Inflammatory macrophage treated with lipopolysaccharide for 4 hours (primary cell): ENCODE measurements around the gene LMF1.

Experiments
- DNase-seq: peaks from one replicate; pipeline ENCODE4 v3.0.0-alpha.2; 2020

LMF1 gene

DNA sequence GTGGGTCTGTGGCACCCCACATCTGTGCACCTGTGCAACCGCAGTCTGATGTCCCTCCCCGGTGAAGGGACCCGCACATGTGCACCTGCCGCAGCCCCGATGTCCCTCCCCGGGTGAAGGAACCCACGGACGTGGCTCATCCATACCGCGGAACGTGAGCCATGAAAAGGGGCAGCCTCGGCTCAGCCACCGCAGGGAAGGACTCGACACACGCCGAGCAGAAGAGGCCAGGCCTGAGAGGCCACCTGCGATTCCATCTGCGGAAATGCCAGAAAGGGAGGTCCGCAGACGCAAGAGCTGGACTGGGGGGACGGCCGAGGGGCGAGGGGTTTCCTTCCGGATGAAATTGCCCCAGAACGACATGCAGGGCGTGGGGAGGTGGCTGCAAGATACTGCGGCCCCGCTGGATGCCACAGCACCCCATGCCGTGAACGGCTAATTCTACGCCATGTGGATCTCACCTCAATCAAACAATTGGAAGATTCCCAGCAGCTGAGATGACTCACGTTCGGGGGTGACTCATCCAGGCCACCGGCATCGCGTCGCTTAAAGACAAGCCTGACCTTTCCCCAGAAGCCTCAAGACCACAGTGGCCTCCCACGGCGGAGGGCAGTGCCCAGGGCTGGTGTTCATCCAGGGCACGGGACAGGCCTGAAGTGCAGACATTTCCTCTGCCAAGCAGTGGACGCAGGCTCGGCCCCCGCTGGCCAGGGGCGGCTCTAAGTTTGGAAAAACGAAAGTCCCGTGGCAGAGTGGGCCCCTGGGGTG is 31.8 kb upstream of the LMF1 start:
- peak; percentile 18 for DNase-seq

DNA sequence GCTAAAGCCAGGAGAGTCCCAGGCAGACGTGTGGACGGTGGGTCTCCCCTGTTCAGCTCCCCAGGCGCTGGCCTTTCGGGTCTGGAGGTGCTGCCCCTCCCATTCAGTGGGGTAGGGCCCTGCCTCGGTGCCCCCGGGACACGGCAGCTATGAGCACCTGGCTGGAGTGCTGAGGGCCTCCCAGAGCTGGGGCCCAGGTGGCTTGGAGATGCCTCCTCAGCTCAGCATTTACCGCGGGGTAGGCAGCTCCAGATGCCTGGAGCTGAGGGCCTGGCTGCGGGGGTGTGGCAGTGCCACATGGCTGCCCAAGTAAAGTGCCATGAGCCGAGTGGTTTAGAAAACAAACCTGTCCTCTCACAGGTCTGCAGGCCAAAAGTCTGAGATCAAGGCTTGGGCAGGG is 30.3 kb upstream of the LMF1 start:
- no peak for DNase-seq

DNA sequence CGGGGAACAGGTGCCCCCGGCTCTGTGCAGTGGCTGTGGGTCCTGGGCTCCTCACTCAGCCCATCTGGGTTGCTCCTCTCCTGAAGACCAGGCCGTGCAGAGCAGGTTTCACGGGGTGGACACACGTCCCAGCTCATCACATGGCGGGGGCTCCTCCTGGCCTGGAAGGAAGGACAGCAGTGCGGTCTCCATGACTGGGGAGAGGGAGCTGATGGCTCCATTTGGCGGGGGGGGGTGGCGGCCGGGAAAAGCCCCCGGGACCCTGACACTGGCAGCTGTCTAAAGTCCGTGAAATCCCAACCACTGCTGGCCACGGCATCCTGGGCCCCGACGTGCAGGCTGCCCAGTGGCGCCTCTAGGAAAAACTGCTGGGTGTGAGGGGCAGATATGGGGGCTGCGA is 29.8 kb upstream of the LMF1 start:
- DNase-seq, result no peak

DNA sequence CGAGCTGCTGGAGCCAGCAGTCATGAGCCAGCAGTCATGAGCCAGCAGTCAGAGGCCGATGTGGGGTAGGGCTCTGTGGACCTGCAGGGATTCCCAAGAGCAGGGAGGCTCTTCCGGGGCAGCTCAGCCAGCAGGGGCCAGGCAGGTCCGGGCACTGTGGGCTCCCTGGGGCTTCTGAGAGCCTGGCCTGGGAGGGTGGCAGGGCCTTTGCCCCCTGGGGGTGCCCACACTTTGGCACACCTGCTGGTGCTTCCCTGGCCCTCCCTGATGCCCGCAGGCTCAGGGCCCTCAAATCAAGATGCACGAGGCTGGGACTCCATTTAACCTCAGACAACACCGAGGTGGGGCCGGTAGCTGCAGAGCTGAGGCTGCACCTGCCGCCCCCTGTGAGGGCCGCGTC is 28.9 kb upstream of the LMF1 start:
- DNase-seq, result no peak

DNA sequence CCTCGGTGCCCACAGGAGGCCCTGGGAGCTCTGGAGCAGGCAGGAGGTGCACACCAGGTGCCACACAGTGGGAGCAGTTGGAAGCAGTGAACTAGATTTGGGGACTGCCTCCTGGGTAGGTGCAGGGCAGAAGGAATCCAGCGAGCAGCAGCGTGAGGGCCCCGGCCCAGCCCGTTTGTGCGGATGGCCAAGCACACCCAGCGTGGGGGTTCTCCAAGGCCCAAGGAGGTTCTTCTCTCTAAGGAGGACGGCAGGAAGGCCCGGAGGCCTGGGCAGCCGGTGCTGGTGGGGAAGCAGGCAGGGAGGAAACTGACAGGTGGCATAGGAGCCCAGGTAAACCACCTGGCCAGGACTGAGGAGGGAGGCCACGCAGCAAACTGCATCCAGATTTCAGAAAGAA is 27.8 kb upstream of the LMF1 start:
- DNase-seq, result no peak

DNA sequence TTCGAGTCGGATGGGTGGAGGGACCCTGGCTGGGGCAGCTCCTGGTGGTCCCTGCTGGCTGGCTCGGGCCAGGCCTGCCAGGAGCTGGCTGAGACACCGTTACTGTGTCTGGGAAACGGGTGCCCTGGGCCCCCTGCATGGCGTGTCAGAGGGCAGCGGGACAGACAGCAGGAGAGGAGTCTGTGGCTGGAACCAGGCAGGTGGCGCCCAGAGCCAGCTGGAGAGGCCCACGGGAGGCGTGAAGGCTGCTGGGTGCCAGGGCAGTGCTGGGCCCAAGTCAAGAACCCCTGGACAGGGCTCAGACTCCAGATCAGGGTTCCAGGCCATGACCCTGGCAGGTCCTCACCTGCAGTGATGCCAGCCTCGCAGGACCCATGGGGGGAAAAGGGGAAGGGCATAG is 27.4 kb upstream of the LMF1 start:
- DNase-seq, result no peak

DNA sequence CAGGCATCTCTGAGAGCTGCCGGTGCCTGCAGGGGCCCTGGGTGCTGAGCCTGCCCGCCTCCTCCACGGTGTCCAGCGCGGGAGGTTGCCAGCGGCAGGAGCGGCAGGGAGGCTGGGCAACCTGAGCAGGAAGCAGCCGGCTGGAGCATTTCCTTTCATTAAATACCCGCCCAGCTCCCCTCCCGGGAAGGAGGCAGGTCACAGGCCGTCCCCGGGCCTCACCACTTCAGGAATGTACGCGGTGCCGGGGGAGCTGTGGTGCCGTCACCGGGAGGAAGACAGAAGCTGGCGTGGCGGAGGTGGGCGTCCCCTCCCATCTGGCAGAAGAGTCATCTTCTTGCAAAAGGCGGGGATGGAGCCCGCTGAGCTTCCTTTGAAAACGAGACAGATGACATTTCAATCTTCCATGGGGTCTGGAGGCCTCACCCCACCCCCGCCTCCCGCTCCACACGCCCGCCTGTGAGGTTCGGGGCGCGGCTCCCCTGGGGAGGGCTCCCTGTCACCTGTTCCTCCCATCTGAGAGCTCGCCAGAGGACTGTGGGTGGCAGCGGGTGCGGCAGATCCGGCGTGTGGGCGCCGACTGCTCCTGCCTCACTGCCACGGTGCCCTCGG is 26.8 kb upstream of the LMF1 start:
- DNase-seq, result peak; percentile 40

DNA sequence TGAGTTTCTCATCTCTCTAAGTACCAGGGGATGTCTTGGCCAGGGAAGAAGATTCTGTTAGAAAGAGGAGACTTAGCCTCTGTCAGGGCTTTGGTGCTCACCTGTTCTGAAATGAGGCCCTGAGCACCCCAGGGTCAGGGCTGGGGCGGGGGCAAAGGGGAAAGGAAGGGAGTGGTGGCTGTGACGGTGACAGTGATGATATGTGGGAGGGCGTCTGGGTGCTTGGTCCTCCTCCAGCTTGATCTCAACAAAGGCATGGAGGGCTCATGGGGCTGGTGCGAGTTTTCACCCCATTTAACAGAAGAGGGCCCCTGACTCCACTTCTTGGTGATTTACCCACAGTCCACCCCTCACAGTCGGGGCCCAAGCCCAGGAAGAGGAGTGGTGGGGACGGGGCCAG is 25.9 kb upstream of the LMF1 start:
- no peak for DNase-seq

DNA sequence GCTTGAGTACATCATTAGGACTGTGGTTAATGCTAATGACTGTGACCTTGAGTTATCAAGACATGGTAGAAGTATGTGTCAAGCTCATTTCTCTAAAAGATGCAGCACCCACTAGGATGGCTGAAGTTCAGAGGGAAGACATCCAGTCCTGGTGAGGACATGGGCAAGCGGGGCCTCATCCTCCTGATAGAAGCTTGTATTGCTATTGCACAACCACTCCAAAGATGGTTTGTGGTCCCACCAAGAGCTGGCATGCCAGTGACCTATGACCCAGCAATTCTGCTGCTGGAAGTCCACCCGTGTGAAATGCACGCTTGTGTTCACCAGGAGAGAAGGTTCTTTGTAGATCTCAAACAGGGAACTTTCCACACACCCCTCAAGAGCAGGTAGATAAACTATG is 25.0 kb upstream of the LMF1 start:
- DNase-seq, result no peak

DNA sequence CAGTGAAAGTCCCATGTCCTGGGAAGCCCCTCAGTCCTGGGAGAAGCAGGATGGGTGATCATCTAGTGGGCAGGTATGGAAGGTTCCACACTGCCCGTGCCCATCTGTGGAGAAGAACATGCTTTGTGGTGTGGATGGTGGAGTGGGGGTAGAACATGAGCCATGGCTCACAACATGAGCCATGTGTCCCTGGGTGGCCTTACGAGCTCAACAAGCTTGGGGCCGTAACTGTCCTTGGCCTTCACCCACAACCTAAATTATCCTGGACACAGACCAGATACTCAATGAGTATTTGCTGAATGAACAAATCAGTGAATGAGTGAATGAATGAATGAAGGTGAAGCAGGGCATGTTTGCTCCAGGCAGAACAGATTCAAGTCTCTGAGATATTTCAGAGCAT is 24.3 kb upstream of the LMF1 start:
- DNase-seq, result no peak

DNA sequence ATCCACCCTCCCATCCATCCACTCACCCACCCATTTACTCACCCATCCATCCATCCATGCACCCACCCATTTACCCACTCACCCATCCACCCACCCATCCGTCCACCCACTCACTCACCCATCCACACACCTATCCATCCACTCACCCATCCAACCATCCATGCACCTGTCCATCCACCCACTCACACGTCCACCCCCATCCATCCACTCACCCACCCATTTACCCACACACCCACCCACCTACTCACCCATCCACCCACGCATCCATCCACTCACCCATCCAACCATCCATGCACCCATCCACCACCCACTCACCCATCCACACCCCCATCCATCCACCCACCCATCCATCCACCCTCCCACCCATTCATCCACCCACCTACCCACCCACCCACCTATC is 22.9 kb upstream of the LMF1 start:
- DNase-seq, result no peak

DNA sequence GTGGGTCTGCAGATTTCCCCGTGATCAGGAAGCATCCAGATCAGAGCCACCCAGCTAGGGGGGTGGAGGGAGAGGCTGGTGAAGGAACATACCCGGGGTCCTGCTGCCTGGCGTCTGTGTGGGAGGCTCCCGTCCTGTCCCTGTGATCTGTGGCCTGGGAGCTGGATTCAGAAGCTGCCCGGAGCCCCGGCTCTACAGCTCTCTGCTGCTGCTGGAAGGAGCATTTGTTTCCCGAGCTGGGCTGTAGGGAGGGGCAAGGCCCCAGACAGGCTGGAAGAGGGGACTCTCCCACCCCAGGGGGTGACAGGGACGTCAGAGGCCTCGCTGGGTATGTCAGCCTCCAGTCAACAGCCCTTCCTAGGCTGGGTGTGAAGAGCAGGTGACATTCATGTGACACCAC is 21.0 kb upstream of the LMF1 start:
- no peak for DNase-seq

DNA sequence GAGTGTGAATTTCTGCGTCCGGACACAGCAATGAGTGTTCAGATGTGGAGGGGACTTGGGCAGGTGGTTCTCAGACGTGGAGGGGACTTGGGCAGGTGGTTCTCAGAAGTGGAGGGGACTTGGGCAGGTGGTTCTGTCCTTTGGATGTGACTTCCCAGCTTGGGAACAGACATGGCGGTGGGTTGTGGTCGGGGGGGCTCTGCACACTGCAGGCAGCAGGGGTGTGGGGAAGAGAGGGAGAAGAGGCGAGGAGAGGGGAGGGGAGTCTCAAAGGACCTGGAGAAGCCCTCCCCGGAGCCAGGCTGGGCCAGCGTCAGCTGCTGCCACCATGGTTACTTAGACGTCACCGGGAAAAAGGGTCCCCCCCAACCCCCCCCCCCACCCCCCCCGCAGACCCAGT is 20.6 kb upstream of the LMF1 start:
- DNase-seq, result no peak

DNA sequence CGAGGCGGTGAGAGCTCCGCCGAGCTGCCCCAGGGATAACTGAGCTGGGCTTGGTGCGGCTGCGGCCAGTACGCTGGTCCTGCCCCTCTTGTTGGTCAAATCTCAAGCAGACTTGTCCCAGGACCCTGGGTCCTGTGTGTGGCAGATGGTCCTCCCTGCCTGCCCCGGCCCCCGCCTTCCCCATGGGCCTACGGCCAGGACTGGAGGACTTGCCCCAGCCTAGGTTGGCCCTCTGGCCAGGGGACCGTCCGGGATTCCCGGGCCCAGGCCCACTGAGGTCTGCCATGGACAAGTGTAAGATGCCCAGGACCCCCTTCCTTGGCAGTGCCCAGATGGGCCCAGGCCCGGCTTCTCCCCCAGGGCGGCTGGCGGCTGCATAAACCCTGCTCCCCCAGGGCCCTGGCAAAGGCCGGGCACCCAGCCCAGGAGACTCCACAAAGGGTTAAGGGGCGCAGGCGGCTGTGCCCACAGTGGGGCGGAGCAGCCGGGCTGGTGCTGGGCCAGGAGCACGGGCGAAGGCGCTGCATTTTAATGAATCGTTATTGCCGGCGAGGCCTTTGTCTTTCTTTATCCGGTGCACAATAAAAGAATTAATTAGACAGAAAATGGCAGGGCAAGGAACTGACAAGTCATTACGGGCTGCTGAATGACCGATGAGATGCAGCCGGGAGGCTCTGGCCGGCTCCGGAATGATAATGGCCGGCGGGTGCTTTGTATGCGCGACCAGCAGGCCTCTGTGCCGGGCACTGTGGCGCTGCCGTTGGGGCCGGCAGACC is 19.9 kb upstream of the LMF1 start:
- DNase-seq, result no peak

DNA sequence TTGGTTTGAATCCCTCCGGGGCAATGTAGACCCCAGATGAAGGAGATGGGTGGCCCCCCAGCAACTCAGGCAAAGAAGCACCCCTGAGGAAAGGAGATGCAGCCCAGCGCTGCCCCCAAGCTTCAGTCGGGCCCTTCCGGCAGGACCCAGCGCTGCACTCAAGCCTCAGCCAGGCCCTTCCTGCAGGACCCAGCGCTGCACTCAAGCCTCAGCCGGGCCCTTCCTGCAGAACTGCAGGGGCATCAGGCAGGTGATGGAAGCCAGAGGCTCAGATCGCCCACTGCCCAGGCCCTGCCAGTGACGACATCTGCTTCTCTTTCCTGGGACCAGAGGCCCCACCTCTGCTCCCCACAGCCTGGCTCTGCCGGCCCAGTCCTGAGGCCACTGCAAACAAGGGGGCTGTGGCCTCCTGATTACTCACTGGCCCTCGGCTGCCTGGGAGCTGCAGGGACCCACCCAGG is 18.6 kb upstream of the LMF1 start:
- DNase-seq, result no peak

DNA sequence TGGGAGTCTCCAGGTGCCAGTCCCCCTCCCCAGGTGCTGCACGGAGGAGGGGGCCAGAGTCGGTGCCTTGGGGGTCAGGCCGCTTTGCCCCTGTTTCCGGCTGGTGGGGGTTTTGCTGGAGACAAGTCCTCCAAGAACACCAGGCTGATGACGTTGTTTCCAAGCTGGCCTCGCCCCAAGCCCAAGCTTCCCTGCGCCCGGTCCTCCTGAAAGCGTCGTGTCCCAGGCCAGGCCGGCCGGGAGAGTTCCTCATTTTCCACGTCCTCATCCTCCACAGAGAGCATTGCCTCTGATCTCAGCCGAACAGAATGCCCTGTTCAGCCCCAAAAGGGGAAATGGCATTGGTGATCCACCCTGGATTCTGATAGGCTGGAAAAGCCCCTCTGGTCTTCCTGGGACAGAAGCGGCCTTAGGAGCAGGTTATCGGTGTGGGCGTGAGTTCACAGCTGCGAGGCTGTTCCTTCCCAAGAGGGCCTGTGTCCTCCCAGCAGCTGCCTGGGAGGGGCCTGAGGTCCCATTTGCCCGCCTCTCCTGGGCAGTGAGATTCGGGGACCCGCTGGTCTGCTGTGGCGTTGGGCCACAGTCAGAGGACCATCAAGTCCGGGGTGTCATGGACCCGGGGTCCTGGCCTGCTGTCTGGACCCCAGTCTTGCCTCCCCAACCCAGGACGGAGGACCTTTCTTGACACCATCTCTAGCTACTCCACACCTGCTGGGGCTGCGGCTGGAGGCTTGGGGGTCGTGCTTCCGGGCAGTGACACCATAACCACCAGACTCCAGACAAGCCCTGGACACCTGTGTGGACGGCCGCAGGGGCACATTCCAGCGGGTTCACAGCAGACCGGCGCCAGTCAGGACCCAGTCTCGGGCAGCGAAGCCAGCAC is 17.9 kb upstream of the LMF1 start:
- DNase-seq, result peak; percentile 13

DNA sequence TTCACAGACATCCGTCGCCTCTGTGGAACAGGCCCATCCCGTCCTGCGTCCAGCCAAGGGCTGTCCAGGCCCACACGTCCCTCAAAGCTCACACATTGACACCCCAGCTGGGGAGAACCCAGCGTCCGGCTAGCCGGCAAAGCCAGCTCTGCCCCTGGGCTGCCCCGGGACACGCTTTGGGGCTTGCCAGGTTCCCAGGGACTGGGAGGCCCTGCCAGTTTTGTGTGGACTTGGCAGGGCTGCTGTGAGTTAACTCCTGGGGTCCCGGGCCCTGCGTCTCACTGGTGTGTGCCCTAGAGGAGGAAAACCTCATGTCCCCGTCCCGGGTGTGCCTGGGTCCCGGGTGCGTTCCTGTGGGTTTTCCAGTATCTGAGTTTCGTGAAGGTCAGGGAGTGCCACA is 17.1 kb upstream of the LMF1 start:
- DNase-seq, result no peak

DNA sequence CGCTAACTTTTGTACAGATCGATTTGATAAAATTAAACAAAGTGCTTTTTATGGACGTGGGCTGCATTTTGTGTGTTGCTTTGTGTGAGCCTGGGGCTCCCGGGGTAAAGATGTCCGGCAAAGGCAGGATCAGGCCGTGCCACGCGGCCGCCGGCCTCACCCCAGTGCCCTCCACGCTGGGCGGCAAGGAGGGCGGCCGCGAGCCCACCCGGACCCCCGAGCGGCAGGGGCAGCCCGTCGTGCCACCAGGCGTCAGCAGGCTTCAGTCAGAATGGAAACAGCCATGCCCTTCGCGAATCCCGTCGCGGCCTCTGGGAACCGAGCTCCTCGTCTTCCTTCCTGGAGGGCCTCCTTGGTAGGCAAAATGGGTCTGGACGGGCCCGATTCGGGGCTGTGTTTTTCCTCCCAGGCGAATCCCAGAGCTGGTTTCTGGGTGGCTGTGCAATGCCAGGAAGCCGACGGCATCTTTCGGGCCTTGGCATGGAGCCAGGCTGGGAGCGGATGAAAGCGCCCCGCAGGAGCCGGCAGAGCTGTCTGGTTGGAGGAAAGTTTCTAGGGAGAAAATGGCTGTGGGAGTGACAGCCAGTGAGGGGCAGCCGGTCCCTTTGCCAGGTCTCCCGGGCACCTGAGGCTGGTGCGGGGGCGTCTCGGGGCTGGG is 16.3 kb upstream of the LMF1 start:
- no peak for DNase-seq

DNA sequence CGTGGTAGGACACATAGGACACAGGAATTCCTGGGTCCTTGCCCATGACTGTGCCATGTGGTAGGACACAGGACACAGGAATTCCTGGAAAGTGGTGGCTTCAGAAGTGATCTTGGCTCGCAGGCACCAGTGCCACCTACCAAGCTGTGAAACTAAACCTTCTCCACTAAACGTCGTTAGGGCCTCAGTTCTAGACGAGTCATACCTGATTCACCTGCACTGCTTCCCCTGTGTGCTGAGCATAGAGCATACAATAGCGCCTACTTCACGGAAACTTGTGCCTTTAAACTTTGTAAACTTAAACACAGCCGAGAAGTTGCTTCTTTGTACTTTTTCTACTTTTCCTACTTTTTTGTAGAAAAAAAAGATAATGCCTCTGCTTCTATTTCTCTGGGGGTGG is 15.6 kb upstream of the LMF1 start:
- no peak for DNase-seq

DNA sequence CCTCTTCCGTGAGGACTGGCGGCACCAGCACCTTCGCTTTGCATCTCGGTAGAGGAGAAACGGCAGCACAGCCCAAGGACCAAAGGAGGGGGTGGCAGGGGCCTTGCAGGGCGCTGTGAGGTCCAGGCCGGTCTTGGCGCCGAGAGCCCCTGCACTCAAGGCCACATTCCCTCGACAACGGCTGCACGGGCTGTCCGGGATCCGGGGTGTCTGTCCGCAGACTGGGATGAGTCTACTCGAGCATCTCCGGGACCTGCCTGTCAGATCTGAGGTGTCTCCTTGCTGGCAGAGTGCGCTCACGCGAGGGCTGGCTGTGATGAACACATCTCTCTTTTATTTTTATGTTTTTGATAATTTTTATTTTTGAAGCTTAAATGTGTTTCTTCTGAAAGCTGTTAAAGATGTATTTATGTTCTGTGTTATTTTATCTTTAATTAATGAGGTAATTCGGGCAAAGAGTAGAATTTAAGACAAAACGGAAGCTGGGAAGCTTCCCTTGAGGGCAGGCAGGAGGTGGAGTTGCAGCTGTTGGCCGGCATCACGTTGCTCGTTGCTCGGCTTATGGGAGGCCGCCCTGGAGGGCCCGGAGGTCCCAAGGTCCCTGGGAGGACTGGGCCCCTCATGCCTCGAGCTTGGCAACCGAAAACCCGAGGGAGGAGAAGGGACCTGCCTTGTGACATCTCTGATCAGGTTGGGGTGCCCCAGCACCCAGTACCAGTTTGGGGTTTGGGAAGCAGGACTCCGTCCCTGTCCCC is 15.0 kb upstream of the LMF1 start:
- DNase-seq, result no peak

DNA sequence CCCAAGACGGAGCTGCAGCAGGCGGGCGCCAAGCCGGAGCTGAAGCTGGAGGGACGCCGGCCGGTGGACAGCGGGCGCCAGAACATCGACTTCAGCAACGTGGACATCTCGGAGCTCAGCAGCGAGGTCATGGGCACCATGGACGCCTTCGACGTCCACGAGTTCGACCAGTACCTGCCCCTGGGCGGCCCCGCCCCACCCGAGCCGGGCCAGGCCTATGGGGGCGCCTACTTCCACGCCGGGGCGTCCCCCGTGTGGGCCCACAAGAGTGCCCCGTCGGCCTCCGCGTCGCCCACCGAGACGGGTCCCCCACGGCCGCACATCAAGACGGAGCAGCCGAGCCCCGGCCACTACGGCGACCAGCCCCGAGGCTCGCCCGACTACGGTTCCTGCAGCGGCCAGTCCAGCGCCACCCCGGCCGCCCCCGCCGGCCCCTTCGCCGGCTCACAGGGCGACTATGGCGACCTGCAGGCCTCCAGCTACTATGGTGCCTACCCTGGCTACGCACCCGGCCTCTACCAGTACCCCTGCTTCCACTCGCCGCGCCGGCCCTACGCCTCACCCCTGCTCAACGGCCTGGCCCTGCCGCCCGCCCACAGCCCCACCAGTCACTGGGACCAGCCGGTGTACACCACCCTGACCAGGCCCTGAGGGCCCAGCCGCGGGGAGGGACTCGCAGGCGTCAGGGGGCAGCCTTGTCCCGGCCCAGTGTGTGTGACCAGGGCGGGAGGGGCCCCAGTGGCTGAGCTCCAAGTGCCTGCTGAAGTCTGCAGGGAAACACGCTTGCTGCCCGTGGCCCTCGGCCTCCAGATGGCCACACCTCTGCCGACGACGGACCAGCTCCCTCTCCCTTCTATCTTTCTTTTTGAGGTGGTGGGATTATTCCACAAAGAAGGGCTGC is 14.2 kb upstream of the LMF1 start:
- no peak for DNase-seq
